ENCODE results near the gene OR10S1.

DNA sequence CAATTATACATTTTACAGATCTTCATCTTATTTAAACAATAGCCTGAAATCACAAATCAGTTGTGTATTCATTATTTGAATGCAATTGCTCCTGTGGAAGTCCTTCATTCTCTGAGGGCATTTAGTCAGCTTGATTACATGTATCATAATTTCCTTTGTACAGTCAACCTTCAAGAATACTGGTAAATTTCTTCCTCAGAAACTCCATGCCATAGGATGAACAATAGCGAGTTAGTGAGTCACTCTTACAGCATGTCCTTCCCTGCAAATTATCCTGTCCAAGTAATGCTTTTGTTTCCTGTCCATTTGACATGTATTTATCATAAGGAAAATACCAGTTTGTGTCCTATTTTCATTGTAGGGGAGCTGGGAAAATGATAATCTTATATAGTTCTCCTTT, 3.8 kb downstream of the OR10S1 start:
- TF ChIP-seq, protein P1, sequence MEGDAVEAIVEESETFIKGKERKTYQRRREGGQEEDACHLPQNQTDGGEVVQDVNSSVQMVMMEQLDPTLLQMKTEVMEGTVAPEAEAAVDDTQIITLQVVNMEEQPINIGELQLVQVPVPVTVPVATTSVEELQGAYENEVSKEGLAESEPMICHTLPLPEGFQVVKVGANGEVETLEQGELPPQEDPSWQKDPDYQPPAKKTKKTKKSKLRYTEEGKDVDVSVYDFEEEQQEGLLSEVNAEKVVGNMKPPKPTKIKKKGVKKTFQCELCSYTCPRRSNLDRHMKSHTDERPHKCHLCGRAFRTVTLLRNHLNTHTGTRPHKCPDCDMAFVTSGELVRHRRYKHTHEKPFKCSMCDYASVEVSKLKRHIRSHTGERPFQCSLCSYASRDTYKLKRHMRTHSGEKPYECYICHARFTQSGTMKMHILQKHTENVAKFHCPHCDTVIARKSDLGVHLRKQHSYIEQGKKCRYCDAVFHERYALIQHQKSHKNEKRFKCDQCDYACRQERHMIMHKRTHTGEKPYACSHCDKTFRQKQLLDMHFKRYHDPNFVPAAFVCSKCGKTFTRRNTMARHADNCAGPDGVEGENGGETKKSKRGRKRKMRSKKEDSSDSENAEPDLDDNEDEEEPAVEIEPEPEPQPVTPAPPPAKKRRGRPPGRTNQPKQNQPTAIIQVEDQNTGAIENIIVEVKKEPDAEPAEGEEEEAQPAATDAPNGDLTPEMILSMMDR (conservative IDR thresholded peaks at IDR 0.05 in 1 of 2, IDR thresholded peaks at IDR 0.05 in 1 of 2; ENCODE audit: low read depth in 1 of 2, low read length in 2 of 2) = no peak
- TF ChIP-seq EZH2 (IDR thresholded peaks at IDR 0.05; ENCODE audit: low read length, missing control alignments) = no peak

Data from fibroblast of lung (primary cell).